DND-41 (cell line): ENCODE results near the gene HINT1.

Experiments
- ATAC-seq: fragments of 200-7000 bp; cut with Tn5 transposase; 3 replicates; pipeline ENCODE4 v1.9.1; 2021; ENCODE audit warnings: low read depth; ENCODE audit not compliant: insufficient read depth
- DNase-seq: peaks from one replicate; pipeline ENCODE4 v3.0.0-alpha.2; 2020
- H2AFZ ChIP-seq: 2 replicates; pipeline ENCODE4 v1.6.0; 2012; ENCODE audit warnings: low read depth, low read length
- H3K27ac ChIP-seq: 2 replicates; pipeline ENCODE4 v1.5.1; 2012; ENCODE audit warnings: low read length, inconsistent platforms
- H3K27me3 ChIP-seq: fragments of 200-600 bp; sonication (generic); 2 replicates; pipeline ENCODE4 v1.6.0; 2012; ENCODE audit warnings: low read length, mild to moderate bottlenecking, inconsistent platforms; ENCODE audit not compliant: insufficient read depth, poor library complexity
- H3K36me3 ChIP-seq: 2 replicates; pipeline ENCODE4 v1.5.1; 2012; ENCODE audit warnings: low read length, inconsistent platforms; ENCODE audit not compliant: insufficient read depth
- H3K4me1 ChIP-seq: 2 replicates; pipeline ENCODE4 v1.5.1; 2012; ENCODE audit warnings: mild to moderate bottlenecking, low read length; ENCODE audit not compliant: insufficient read depth
- H3K4me2 ChIP-seq: 2 replicates; pipeline ENCODE4 v1.6.0; 2012; ENCODE audit warnings: mild to moderate bottlenecking, moderate library complexity, low read length, inconsistent platforms; ENCODE audit not compliant: insufficient read depth
- H3K4me3 ChIP-seq, 2 experiments: fragments of 200-600 bp in 1 of 2; shearing (Covaris generic) in 1 of 2; 2 replicates each; pipeline ENCODE4 v1.5.1; 2012 to 2016; ENCODE audit warnings: inconsistent platforms in 2 of 2, low read length in 2 of 2, mild to moderate bottlenecking in 2 of 2, low read depth in 1 of 2, moderate library complexity in 1 of 2
- H3K79me2 ChIP-seq: 2 replicates; pipeline ENCODE4 v1.6.0; 2012; ENCODE audit warnings: low read length, inconsistent platforms; ENCODE audit not compliant: insufficient read depth
- H3K9ac ChIP-seq: 2 replicates; pipeline ENCODE4 v1.6.0; 2012; ENCODE audit warnings: low read depth, mild to moderate bottlenecking, inconsistent platforms, low read length, moderate library complexity
- H3K9me3 ChIP-seq: 2 replicates; pipeline ENCODE4 v1.5.1; 2012; ENCODE audit warnings: low read length, moderate library complexity, mild to moderate bottlenecking, inconsistent platforms; ENCODE audit not compliant: insufficient read depth, severe bottlenecking
- H4K20me1 ChIP-seq: 2 replicates; pipeline ENCODE4 v1.6.0; 2012; ENCODE audit warnings: low read length; ENCODE audit not compliant: insufficient read depth
- EZH2 ChIP-seq: IDR thresholded peaks from 3 replicates; pipeline ENCODE4 v1.6.1; 2012; ENCODE audit warnings: borderline replicate concordance, low read depth, mild to moderate bottlenecking, moderate library complexity, low read length, inconsistent platforms; ENCODE audit not compliant: severe bottlenecking
- TF ChIP-seq, protein P1 (sequence below): IDR thresholded peaks from 2 replicates; pipeline ENCODE4 v1.5.1; 2012; ENCODE audit warnings: borderline replicate concordance, low read length, moderate library complexity, mild to moderate bottlenecking; ENCODE audit not compliant: poor library complexity, severe bottlenecking; ENCODE audit errors: extremely low read depth

HINT1 gene

DNA sequence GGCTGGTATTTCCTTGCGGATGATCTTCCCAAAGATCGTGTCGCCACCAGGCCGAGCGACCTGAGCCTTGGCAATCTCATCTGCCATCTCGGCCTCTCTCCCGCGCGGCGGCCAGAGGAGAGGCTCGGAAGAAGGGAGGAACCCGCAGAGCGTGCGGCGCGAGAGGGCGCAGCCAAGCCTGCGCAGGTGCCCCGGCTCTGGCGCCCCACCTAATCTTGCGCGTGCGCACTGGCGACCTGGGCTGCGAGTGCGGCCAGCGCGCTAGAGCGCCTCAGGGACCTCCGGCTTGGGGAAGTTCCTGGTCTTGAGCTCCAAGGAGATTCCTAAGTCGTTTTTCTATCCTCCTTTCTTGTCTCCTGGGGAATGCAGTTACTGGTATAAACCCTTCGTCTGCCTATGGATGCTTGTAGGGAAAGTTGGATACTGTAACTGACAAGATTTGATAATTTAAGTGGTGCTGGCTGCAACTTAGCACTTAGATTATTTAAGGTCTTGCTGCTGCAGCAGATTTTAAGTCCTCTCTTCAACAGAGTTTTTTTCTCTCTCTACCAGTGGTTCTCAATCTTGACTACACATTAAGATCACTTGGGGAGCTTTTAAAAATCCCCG lies at the start of gene HINT1:
Gene HINT1 (minus strand): TSS at position 138 of the 609 bp plus-strand sequence. CDS start 51 bp downstream, at position 87.
- Histone ChIP-seq H3K4me3 (peak within 1 kb of the TSS; percentile 69 to 82), H3K4me2 (peak within 1 kb of the TSS; percentile 65), H2AFZ (peak within 1 kb of the TSS; percentile 80), H3K36me3 (peaks cover 32% of the 10 kb centered on the region), H4K20me1 (peaks cover 12% of the 10 kb centered on the region), H3K79me2 (peaks cover 48% of the 10 kb centered on the region), H3K27me3 (no peaks in the 10 kb centered on the region), H3K9ac (peak within 1 kb of the TSS; percentile 77), H3K4me1 (peaks cover 52% of the 10 kb centered on the region), H3K9me3 (no peaks in the 10 kb centered on the region), H3K27ac (peak within 1 kb of the TSS; percentile 81)
- DNase-seq (peak; percentile 93), ATAC-seq (peak; percentile 86)
- TF ChIP-seq, protein P1, sequence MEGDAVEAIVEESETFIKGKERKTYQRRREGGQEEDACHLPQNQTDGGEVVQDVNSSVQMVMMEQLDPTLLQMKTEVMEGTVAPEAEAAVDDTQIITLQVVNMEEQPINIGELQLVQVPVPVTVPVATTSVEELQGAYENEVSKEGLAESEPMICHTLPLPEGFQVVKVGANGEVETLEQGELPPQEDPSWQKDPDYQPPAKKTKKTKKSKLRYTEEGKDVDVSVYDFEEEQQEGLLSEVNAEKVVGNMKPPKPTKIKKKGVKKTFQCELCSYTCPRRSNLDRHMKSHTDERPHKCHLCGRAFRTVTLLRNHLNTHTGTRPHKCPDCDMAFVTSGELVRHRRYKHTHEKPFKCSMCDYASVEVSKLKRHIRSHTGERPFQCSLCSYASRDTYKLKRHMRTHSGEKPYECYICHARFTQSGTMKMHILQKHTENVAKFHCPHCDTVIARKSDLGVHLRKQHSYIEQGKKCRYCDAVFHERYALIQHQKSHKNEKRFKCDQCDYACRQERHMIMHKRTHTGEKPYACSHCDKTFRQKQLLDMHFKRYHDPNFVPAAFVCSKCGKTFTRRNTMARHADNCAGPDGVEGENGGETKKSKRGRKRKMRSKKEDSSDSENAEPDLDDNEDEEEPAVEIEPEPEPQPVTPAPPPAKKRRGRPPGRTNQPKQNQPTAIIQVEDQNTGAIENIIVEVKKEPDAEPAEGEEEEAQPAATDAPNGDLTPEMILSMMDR, result peak; percentile 48
- TF ChIP-seq EZH2, result no peak

DNA sequence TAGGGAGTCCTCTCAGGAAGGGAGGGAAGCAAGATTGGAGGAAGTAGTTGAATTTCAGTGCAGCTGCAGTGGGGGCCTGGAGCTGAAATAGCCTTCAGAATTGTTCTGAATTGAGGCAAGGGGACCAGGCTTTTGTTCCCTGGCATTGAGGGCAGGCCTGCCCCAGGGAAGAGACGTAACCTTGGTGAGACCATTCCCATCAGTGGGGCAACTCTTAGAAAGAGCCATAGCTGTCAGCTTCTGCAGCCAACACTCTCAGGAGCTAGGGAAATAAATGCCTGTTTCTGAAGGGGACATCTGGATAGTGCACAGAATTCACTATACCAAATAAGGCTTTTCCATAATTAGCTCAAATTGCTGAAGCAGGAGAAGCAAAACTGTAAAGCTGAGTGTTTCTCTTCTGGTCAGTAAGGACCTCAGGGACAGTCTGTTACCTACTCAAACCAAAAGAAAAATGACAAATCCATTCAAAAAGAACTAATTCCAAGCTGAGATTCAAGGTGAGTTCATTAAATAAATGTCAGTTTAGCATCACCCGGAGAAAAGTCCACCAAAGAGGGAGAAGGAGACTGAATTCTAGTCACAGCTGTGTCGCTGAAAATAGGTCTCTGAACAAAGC lies 49.7 kb upstream of the HINT1 start:
- Histone ChIP-seq H4K20me1 (no peaks in the 10 kb centered on the region), H3K9me3 (no peaks in the 10 kb centered on the region), H3K27me3 (no peaks in the 10 kb centered on the region), H3K4me2 (no peak overlapping the region), H3K4me3 (no peak overlapping the region), H3K9ac (no peak overlapping the region), H3K27ac (peak overlapping the region; percentile 56), H3K79me2 (no peaks in the 10 kb centered on the region), H2AFZ (peak overlapping the region; percentile 40; the same call in 1 of the 2 replicates), H3K4me1 (peaks cover 30% of the 10 kb centered on the region), H3K36me3 (no peaks in the 10 kb centered on the region)
- no peak for TF ChIP-seq EZH2
- TF ChIP-seq, protein P1, result no peak
- DNase-seq (no peak), ATAC-seq (no peak)

DNA sequence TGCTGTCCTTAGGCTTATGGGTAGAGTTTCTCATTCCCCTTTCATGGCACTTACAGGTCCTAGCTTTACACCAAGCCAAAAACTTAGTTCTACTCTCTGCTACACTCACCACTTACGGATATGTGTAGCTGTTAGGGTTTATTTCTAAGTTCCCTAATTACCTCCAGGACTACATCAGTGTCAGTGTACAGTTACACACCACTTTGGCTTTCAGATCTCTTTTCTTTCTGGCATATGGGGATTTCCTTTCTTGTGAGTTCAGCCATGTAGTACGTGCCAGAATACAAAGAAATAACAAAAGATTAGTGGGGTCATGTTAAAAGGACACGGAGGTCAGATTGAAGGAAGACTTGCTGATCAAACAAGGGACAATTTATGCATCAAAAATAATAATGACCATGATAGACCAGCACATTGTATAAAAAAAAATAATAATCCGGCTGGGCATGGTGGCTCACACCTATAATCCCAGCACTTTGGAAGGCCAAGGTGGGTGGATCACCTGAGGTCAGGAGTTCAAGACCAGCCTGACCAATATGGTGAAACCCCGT lies 47.5 kb upstream of the HINT1 start:
- Histone ChIP-seq H3K27me3 (no peaks in the 10 kb centered on the region), H4K20me1 (no peaks in the 10 kb centered on the region), H2AFZ (no peak overlapping the region), H3K4me3 (no peak overlapping the region), H3K4me1 (peaks cover 47% of the 10 kb centered on the region), H3K9me3 (no peaks in the 10 kb centered on the region), H3K4me2 (no peak overlapping the region), H3K79me2 (no peaks in the 10 kb centered on the region), H3K9ac (no peak overlapping the region), H3K27ac (no peak overlapping the region), H3K36me3 (no peaks in the 10 kb centered on the region)
- DNase-seq, result no peak
- no peak for TF ChIP-seq EZH2
- TF ChIP-seq, protein P1, result no peak
- no peak for ATAC-seq
